ENCODE measurements around the gene CMTR2. TPM values are rescaled to one million over a fixed set of nuclear protein-coding genes. Genes with fewer than 3 reads are reported as not detected.

The CMTR2 gene, protein sequence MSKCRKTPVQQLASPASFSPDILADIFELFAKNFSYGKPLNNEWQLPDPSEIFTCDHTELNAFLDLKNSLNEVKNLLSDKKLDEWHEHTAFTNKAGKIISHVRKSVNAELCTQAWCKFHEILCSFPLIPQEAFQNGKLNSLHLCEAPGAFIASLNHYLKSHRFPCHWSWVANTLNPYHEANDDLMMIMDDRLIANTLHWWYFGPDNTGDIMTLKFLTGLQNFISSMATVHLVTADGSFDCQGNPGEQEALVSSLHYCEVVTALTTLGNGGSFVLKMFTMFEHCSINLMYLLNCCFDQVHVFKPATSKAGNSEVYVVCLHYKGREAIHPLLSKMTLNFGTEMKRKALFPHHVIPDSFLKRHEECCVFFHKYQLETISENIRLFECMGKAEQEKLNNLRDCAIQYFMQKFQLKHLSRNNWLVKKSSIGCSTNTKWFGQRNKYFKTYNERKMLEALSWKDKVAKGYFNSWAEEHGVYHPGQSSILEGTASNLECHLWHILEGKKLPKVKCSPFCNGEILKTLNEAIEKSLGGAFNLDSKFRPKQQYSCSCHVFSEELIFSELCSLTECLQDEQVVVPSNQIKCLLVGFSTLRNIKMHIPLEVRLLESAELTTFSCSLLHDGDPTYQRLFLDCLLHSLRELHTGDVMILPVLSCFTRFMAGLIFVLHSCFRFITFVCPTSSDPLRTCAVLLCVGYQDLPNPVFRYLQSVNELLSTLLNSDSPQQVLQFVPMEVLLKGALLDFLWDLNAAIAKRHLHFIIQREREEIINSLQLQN
- 19.0 and 30.2 TPM in 2 replicates for total RNA-seq (2014; rRNA removed; shearing (Covaris generic))
- 4.5 and 6.0 TPM in 2 replicates for polyA plus RNA-seq (2016; fragmentation: Nextera tagmentation; extraction: Ambion mirVana)
- long read RNA-seq, partial matches to known transcripts = 0 of 3 reads
- long read RNA-seq, other reads (novel, unspliced or antisense) = 3 of 3 reads

DNA sequence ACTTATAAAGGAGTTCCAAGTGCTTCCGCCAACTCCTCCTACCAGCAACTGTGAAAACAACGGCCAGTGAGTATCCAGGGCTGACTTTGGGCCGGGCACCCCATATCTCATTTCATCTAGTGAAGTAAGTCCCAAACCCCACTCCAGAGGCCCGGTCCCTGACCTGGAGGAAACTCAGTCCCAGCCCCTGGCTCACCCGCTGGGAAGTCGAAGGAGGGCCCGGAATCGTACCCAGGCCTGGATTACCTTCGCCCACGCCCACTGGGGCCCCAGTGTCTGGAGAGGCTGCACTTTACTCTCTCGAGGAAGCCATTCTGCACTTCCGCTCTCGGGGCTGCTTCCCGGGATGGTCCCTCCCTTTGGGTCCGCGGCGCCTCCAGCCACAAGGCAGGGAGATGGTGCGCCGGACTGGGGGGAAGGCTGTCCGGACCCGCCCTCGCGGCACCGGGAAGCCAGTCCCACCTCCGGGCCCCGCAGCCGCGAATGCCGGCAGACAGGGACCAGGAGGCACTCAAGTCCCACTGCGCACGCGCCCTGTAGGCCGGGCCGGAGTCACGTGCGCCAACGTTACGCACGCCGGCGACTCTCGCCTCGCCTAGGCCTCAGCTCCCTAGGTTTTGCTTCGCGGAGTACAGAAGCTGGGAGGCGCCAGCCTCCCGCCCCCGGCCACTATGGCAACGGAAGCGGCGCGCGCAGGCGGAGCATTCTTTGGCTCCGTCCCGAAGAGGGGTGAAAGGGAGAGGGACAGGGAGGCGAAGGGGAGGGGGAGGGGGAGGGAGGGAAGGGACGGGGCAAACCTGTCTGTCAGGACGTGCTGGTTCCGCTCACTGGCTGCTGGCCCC, at the start of gene CMTR2:
Gene CMTR2, minus strand, starts transcription at position 513 of the 842 bp plus-strand sequence. CDS start 3,482 bp downstream, outside the sequence.
- Mint-ChIP-seq H3K4me3 (peak within 1 kb of the TSS; percentile 86), H3K36me3 (ENCODE audit: low read depth) (peaks cover 21% of the 10 kb centered on the region; the same call in 2 of the 3 replicates), H3K4me1 (peaks cover 9% of the 10 kb centered on the region), H3K27ac (peak within 1 kb of the TSS; percentile 56; the same call in 1 of the 2 replicates), H3K9me3 (no peaks in the 10 kb centered on the region), H3K27me3 (ENCODE audit: insufficient read depth, low read depth, poor library complexity) (no peaks in the 10 kb centered on the region)
- peak within 1 kb of the TSS; percentile 99 for H3K27ac ChIP-seq (ENCODE audit: low read depth)
- H3K36me3 ChIP-seq (ENCODE audit: insufficient read depth) = no peaks in the 10 kb centered on the region; the same call in 1 of the 2 replicates
- H3K4me1 ChIP-seq (ENCODE audit: insufficient read depth) = peaks cover 13% of the 10 kb centered on the region; the same call in 1 of the 2 replicates
- H3K4me3 ChIP-seq = peak within 1 kb of the TSS; percentile 94
- peak; percentile 97 for DNase-seq (ENCODE audit: low spot score)
- no peaks in the 10 kb centered on the region for H3K9me2 ChIP-seq (ENCODE audit: insufficient read depth)
- 0 out of 2 replicates have a peak, but pooled peaks cover 4% of the 10 kb centered on the region for H4K20me1 ChIP-seq (replicated peaks; ENCODE audit: insufficient read depth)
- no peaks in the 10 kb centered on the region for H3K27me3 ChIP-seq (ENCODE audit: insufficient read depth)
- peak within 1 kb of the TSS; percentile 95 for H2AFZ ChIP-seq
- peaks cover 10% of the 10 kb centered on the region; the same call in 1 of the 2 replicates for H3F3A ChIP-seq (replicated peaks; ENCODE audit: low read depth)
- peaks cover 26% of the 10 kb centered on the region for H3K79me2 ChIP-seq (replicated peaks; ENCODE audit: insufficient read depth)
- ATAC-seq = peak; percentile 95
- peak within 1 kb of the TSS; percentile 94 for H3K4me2 ChIP-seq
- TF ChIP-seq EZH2 (IDR thresholded peaks at IDR 0.05; ENCODE audit: low read depth, unreplicated experiment) = no peak
- TF ChIP-seq POLR2AphosphoS5 (IDR thresholded peaks at IDR 0.05; ENCODE audit: low read depth) = peak; percentile 88
- TF ChIP-seq, protein P1, sequence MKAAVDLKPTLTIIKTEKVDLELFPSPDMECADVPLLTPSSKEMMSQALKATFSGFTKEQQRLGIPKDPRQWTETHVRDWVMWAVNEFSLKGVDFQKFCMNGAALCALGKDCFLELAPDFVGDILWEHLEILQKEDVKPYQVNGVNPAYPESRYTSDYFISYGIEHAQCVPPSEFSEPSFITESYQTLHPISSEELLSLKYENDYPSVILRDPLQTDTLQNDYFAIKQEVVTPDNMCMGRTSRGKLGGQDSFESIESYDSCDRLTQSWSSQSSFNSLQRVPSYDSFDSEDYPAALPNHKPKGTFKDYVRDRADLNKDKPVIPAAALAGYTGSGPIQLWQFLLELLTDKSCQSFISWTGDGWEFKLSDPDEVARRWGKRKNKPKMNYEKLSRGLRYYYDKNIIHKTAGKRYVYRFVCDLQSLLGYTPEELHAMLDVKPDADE (IDR thresholded peaks at IDR 0.05) = 0 out of 2 replicates have a peak, but pooled peaks have one; percentile 11
- TF ChIP-seq, protein P2, sequence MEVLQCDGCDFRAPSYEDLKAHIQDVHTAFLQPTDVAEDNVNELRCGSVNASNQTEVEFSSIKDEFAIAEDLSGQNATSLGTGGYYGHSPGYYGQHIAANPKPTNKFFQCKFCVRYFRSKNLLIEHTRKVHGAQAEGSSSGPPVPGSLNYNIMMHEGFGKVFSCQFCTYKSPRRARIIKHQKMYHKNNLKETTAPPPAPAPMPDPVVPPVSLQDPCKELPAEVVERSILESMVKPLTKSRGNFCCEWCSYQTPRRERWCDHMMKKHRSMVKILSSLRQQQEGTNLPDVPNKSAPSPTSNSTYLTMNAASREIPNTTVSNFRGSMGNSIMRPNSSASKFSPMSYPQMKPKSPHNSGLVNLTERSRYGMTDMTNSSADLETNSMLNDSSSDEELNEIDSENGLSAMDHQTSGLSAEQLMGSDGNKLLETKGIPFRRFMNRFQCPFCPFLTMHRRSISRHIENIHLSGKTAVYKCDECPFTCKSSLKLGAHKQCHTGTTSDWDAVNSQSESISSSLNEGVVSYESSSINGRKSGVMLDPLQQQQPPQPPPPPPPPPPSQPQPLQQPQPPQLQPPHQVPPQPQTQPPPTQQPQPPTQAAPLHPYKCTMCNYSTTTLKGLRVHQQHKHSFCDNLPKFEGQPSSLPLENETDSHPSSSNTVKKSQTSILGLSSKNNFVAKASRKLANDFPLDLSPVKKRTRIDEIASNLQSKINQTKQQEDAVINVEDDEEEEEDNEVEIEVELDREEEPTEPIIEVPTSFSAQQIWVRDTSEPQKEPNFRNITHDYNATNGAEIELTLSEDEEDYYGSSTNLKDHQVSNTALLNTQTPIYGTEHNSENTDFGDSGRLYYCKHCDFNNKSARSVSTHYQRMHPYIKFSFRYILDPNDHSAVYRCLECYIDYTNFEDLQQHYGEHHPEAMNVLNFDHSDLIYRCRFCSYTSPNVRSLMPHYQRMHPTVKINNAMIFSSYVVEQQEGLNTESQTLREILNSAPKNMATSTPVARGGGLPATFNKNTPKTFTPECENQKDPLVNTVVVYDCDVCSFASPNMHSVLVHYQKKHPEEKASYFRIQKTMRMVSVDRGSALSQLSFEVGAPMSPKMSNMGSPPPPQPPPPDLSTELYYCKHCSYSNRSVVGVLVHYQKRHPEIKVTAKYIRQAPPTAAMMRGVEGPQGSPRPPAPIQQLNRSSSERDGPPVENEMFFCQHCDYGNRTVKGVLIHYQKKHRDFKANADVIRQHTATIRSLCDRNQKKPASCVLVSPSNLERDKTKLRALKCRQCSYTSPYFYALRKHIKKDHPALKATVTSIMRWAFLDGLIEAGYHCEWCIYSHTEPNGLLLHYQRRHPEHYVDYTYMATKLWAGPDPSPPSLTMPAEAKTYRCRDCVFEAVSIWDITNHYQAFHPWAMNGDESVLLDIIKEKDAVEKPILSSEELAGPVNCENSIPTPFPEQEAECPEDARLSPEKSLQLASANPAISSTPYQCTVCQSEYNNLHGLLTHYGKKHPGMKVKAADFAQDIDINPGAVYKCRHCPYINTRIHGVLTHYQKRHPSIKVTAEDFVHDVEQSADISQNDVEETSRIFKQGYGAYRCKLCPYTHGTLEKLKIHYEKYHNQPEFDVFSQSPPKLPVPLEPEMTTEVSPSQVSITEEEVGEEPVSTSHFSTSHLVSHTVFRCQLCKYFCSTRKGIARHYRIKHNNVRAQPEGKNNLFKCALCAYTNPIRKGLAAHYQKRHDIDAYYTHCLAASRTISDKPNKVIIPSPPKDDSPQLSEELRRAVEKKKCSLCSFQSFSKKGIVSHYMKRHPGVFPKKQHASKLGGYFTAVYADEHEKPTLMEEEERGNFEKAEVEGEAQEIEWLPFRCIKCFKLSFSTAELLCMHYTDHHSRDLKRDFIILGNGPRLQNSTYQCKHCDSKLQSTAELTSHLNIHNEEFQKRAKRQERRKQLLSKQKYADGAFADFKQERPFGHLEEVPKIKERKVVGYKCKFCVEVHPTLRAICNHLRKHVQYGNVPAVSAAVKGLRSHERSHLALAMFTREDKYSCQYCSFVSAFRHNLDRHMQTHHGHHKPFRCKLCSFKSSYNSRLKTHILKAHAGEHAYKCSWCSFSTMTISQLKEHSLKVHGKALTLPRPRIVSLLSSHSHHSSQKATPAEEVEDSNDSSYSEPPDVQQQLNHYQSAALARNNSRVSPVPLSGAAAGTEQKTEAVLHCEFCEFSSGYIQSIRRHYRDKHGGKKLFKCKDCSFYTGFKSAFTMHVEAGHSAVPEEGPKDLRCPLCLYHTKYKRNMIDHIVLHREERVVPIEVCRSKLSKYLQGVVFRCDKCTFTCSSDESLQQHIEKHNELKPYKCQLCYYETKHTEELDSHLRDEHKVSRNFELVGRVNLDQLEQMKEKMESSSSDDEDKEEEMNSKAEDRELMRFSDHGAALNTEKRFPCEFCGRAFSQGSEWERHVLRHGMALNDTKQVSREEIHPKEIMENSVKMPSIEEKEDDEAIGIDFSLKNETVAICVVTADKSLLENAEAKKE (CRISPR knock-in tag; IDR thresholded peaks at IDR 0.05) = no peak
- no peak for TF ChIP-seq EZH2phosphoT487 (IDR thresholded peaks at IDR 0.05; ENCODE audit: unreplicated experiment)
- no peak for TF ChIP-seq STAT1 (IDR thresholded peaks at IDR 0.05; ENCODE audit: unreplicated experiment)
- no peak for TF ChIP-seq ZNF114 (CRISPR knock-in tag; IDR thresholded peaks at IDR 0.05)
- no peak for TF ChIP-seq NANOG (IDR thresholded peaks at IDR 0.05; ENCODE audit: borderline replicate concordance)
- TF ChIP-seq, protein P3, sequence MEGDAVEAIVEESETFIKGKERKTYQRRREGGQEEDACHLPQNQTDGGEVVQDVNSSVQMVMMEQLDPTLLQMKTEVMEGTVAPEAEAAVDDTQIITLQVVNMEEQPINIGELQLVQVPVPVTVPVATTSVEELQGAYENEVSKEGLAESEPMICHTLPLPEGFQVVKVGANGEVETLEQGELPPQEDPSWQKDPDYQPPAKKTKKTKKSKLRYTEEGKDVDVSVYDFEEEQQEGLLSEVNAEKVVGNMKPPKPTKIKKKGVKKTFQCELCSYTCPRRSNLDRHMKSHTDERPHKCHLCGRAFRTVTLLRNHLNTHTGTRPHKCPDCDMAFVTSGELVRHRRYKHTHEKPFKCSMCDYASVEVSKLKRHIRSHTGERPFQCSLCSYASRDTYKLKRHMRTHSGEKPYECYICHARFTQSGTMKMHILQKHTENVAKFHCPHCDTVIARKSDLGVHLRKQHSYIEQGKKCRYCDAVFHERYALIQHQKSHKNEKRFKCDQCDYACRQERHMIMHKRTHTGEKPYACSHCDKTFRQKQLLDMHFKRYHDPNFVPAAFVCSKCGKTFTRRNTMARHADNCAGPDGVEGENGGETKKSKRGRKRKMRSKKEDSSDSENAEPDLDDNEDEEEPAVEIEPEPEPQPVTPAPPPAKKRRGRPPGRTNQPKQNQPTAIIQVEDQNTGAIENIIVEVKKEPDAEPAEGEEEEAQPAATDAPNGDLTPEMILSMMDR (conservative IDR thresholded peaks at IDR 0.05; ENCODE audit: low read depth in 2 of 2) = peak in 1 of 2 experiments; percentile 17; a peak in 1 of 4 replicates
